Mucosa of descending colon (tissue), 3 donors: Measurements from ENCODE around the gene SNHG17. TPM values are rescaled to one million over a fixed set of nuclear protein-coding genes. Genes with fewer than 3 reads are reported as not detected.
"Not testable (repeated sequence)": the region's sequence is repeated elsewhere in the genome, so short reads cannot be mapped to it uniquely, and the experiment has no call there.

ENCODE experiments used
- ATAC-seq: fragments of 200-7000 bp; cut with Tn5 transposase; one replicate; pipeline ENCODE4 v1.9.1; 2020; ENCODE audit warnings: mild to moderate bottlenecking, moderate library complexity
- DNase-seq, 3 donors: peaks; one replicate each; pipeline ENCODE4 v3.0.0-alpha.2; 2020
- H3K36me3 ChIP-seq: fragments of 200-600 bp; one replicate; pipeline ENCODE4 v1.8.0; 2021; ENCODE audit warnings: low read depth, mild to moderate bottlenecking
- H3K4me1 ChIP-seq: fragments of 200-600 bp; one replicate; pipeline ENCODE4 v1.8.0; 2021; ENCODE audit warnings: low read depth, mild to moderate bottlenecking
- H3K4me3 ChIP-seq: fragments of 200-600 bp; one replicate; pipeline ENCODE4 v1.8.0; 2021; ENCODE audit warnings: mild to moderate bottlenecking
- H3K9me3 ChIP-seq: fragments of 200-600 bp; one replicate; pipeline ENCODE4 v1.8.0; 2021; ENCODE audit warnings: mild to moderate bottlenecking
- CTCF ChIP-seq: fragments of 200-600 bp; IDR thresholded peaks from one replicate; pipeline ENCODE4 v1.8.0; 2022; ENCODE audit warnings: antibody characterized with exemption, mild to moderate bottlenecking
- intact Hi-C, 2 donors: fragments of 100-400 bp; cut with DNase I in 1 of 2; cut with micrococcal nuclease in 1 of 2; formaldehyde crosslinking; loops; one replicate each; pipeline versions ENCODE4 v1.11.0 to v1.11.1; 2022; cut with DNase I, micrococcal nuclease
- total RNA-seq, 3 donors: library from RNA; stranded (reverse); fragmentation: NEBNext Ultra II Directional in 2 of 3; extraction: Animal tissue kit (Norgen Biotek cat#: 25700) in 2 of 3; gene quantifications; one replicate each; pipeline versions ENCODE4 v1.2.1 to v1.2.4, GENCODE V29; 2021 to 2023
- donor health status: DM: no; HTN: no; CAD: no; lungs with moderate emphysema.
- donor health status: DM: no; HTN: no; CAD: no.
- donor health status: DM: no; HTN: yes; CAD: no.

SNHG17 gene
- total RNA-seq, 3 donors from 2014 or later = 25.9 to 28.7 (median 26.3) TPM

- ATAC-seq (peak; percentile 18), DNase-seq (no peak)
- no peaks in the 10 kb centered on the region for H3K36me3 ChIP-seq
- H3K4me1 ChIP-seq = peaks cover 18% of the 10 kb centered on the region
- TF ChIP-seq CTCF = no peak
- H3K9me3 ChIP-seq = no peaks in the 10 kb centered on the region
- H3K4me3 ChIP-seq = peak overlapping the region; percentile 6
- intact Hi-C loops = no loop called here
These were observed 36.9 kb upstream of the SNHG17 start for GRCh38 chr20:38471987-38472512.

GRCh38 chr20:38471245-38471644 lies 36.1 kb upstream of the SNHG17 start:
- no peaks in the 10 kb centered on the region for H3K36me3 ChIP-seq
- no peaks in the 10 kb centered on the region for H3K9me3 ChIP-seq
- no peak for ATAC-seq
- no peak for TF ChIP-seq CTCF
- peaks cover 18% of the 10 kb centered on the region for H3K4me1 ChIP-seq
- H3K4me3 ChIP-seq = no peak overlapping the region
- no peak for DNase-seq
- intact Hi-C loops = no loop called here

GRCh38 chr20:38466983-38467382 lies 31.9 kb upstream of the SNHG17 start:
- no peak for TF ChIP-seq CTCF
- H3K36me3 ChIP-seq = no peaks in the 10 kb centered on the region
- H3K4me1 ChIP-seq = peaks cover 4% of the 10 kb centered on the region
- DNase-seq = no peak
- no peaks in the 10 kb centered on the region for H3K9me3 ChIP-seq
- ATAC-seq = no peak
- no peak overlapping the region for H3K4me3 ChIP-seq
- intact Hi-C loops = no loop called here

- no peak for DNase-seq
- Histone ChIP-seq H3K36me3 (no peaks in the 10 kb centered on the region), H3K4me3 (no peak overlapping the region), H3K4me1 (no peaks in the 10 kb centered on the region), H3K9me3 (no peaks in the 10 kb centered on the region)
- no peak for ATAC-seq
- TF ChIP-seq CTCF = no peak
- intact Hi-C loops = no loop called here
These were observed 31.0 kb upstream of the SNHG17 start for GRCh38 chr20:38466171-38466570.

GRCh38 chr20:38461569-38461968 lies 26.4 kb upstream of the SNHG17 start:
- intact Hi-C loops, H3K4me3 ChIP-seq, DNase-seq, ATAC-seq, H3K9me3 ChIP-seq, H3K36me3 ChIP-seq, H3K4me1 ChIP-seq: not testable (repeated sequence)

GRCh38 chr20:38461167-38461566 lies 26.0 kb upstream of the SNHG17 start:
- DNase-seq, H3K4me3 ChIP-seq, ATAC-seq, intact Hi-C loops, H3K36me3 ChIP-seq, H3K9me3 ChIP-seq, H3K4me1 ChIP-seq: not testable (repeated sequence)

GRCh38 chr20:38460631-38461030 lies 25.5 kb upstream of the SNHG17 start:
- H3K36me3 ChIP-seq, H3K4me3 ChIP-seq: not testable (repeated sequence)
- ATAC-seq = peak; percentile 63

More at GRCh38 chr20:38460631-38461030, 25.5 kb upstream of the SNHG17 start:
- H3K9me3 ChIP-seq, H3K4me1 ChIP-seq, intact Hi-C loops, DNase-seq: not testable (repeated sequence)
